AG09319 (cell line): ENCODE results near the gene FRRS1.

Experiments used
- DNase-seq: peaks from one replicate; pipeline ENCODE4 v3.0.0-alpha.2; 2010; ENCODE audit warnings: low read depth; ENCODE audit errors: extremely low read depth
- TF ChIP-seq, protein P1 (sequence below): IDR thresholded peaks from 2 replicates; pipeline ENCODE4 v1.5.1; 2011; ENCODE audit warnings: low read depth, mild to moderate bottlenecking, inconsistent platforms, low read length, moderate library complexity

The FRRS1 gene

DNA sequence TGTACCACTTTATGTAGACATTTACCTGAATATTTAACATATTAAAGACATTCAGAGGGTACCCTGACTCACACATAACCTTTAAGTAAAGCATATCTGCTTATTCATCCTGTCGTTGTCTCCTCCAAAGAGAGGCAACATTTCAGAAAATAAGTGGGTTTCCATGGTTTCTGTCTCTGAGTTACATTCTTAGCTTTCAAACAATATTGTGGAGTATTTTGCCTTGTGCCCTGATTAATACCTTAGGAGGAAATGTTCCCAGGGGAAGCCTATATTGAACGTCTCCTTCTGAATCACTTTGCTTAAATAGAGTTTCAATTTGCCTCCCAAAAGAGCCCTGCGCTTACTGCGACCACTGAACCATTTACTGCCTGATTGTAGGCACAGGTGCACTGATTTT, 94.4 kb downstream of the FRRS1 start:
- TF ChIP-seq, protein P1, sequence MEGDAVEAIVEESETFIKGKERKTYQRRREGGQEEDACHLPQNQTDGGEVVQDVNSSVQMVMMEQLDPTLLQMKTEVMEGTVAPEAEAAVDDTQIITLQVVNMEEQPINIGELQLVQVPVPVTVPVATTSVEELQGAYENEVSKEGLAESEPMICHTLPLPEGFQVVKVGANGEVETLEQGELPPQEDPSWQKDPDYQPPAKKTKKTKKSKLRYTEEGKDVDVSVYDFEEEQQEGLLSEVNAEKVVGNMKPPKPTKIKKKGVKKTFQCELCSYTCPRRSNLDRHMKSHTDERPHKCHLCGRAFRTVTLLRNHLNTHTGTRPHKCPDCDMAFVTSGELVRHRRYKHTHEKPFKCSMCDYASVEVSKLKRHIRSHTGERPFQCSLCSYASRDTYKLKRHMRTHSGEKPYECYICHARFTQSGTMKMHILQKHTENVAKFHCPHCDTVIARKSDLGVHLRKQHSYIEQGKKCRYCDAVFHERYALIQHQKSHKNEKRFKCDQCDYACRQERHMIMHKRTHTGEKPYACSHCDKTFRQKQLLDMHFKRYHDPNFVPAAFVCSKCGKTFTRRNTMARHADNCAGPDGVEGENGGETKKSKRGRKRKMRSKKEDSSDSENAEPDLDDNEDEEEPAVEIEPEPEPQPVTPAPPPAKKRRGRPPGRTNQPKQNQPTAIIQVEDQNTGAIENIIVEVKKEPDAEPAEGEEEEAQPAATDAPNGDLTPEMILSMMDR = no peak
- no peak for DNase-seq

DNA sequence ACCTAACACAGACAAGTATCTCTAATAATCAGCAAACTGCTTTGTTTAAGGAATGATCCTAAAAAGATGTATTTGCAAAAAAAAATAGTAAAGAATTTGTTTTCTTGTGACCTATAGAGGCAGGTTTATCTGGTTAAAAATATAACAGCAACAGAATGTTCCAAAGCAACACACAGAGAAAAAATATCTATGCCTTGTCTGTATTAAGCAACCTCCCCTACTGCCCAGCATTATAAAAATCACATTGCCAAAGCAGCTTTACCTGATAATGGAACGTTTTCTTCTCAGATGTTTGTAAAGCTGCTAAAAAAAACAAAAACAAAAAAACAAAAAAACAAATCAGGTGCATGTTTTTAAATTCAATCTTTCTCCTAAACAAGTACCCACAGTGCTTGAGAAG, 95.9 kb downstream of the FRRS1 start:
- TF ChIP-seq, protein P1 = no peak

DNA sequence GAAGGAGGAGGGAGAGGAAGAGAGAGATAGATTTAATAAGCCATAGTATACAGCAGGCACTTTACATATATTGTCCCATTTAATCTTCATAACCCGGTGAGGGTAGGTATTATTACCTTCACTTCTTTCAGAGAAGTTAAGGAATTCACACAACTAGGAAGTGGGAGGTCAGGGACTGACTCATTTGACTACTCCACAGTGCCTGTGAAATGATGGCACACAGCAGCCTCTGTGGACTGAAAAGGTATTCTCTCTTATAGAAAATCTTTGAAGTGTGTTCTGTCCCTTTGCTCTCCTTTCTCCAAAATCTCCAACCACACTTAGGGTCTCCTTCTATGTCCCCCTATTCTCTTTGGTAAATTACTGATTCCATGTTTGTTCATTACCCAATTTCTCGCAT, 96.6 kb downstream of the FRRS1 start:
- DNase-seq = no peak
- TF ChIP-seq, protein P1 = no peak

More for the DNA sequence above, 95.9 kb downstream of the FRRS1 start:
- DNase-seq = no peak

DNA sequence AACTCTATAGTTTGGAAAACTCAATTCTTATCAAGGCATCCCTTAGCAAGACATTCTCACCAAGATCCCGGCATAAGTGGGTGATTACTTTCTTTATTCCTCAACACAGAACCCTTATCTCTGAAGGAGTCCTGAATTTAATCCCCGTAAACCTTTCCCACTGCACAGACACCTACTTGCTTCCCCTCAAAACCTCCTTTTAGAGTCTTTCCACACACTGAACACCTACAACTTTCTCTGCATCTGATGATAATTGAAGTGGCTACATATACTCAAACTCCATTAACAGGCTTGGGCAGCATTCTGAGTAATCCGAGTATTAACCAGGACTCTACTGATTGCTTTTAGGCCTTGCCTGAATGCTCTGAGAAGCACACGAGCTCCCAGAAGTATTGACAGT, 97.1 kb downstream of the FRRS1 start:
- TF ChIP-seq, protein P1 = no peak
- DNase-seq = no peak

DNA sequence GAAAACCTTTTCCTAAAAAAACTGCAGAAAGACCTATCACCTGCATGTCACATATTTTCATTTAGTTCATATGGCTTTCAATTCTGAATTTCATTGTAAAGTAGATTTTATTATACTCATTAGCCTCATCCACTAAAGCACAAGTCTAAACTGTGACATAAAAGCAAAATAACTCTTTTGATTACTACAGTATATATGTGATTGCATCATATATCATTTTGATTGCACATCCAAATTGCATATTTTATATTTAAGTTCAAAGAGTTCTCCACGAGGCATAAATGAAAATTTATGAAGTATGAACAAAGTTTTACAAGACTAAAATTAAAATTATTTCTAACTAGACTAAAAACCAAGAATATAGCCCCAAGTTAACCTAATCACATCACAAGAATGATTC, 101.2 kb downstream of the FRRS1 start:
- DNase-seq = no peak
- TF ChIP-seq, protein P1 = no peak

DNA sequence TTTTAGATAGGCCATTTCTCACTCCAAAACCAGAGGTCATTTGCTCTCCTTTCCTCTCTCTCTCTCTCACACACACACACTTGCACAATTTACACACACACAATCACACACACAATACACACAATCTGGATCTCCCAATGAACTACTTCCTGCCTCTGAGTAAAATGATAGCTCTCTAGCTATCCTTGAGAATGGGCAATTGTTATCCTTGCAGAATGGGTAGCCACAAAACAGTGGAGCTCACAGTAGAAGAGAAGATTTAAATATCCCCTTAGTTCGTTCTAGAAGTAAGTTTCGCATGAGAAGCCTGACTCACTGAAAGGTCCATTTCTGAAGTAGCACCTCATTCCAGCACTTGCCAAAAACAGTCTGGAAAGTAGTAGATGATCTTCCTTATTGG, 102.9 kb downstream of the FRRS1 start:
- no peak for DNase-seq
- TF ChIP-seq, protein P1 = no peak

DNA sequence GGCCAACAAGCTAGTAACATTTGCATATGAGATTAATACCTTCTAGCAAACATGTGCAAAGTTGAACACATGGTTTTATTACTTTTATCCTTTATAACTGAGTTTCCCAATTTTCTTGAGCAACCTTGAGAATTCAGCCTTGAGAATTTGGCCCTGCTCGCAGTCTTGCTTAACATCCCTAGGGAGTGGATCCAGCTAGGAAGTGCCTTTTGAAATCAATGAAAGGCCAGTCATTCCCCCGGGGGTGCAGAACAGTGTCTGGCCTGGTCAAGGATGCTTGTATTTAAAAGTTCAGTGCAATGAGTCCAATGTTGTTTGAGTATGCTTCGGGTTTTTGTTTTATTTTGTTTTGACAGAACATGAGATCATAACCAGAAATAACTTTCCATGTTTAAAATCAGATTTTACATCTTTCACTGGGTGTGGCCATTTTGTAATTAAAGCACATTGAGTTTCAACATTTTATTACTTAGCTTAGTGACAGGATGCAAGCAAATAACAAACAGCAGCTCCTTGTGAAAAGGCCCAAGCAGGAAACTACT, 103.8 kb downstream of the FRRS1 start:
- peak; percentile 96 for DNase-seq
- TF ChIP-seq, protein P1 = no peak
